ENCODE measurements around the gene CNBD2. TPM values are rescaled to one million over a fixed set of nuclear protein-coding genes. Genes with fewer than 3 reads are reported as not detected.

The CNBD2 gene
- total RNA-seq, 1 experiment from 2014 or later: 3.1 TPM

GRCh38 chr20:36004045-36004444, 35.7 kb downstream of the CNBD2 start:
- no TSS peak for BruUV-seq (replicated peaks)
- no peak for TF ChIP-seq CTCF (conservative IDR thresholded peaks at IDR 0.05; ENCODE audit: low read depth, low read length)
- TF ChIP-seq EZH2 (IDR thresholded peaks at IDR 0.05; ENCODE audit: borderline replicate concordance, low read depth, low read length, poor library complexity, severe bottlenecking): no peak
- ChIA-PET POLR2A (ENCODE audit: low non-redundant PET) (no interaction called here), CTCF (interaction anchor here (1.1 kb wide), 1 partner anchor 9 kb away, joined by 5 read pairs; no protein-coding TSS in a partner anchor)
- no peak overlapping the region for H3K27ac ChIP-seq (ENCODE audit: low read depth, low read length, poor library complexity, severe bottlenecking)
- H3K27me3 ChIP-seq (replicated peaks; ENCODE audit: insufficient read depth, low read depth, low read length, poor library complexity): no peaks in the 10 kb centered on the region
- no peak overlapping the region for H3K4me3 ChIP-seq (ENCODE audit: low read depth, low read length, poor library complexity, severe bottlenecking)
- no peaks in the 10 kb centered on the region for H3K9me3 ChIP-seq (ENCODE audit: low read depth, low read length, poor library complexity, severe bottlenecking)
- H3K4me1 ChIP-seq (ENCODE audit: insufficient read depth, low read length, poor library complexity, severe bottlenecking): no peaks in the 10 kb centered on the region
- no peak for DNase-seq (ENCODE audit: low spot score)
- H3K36me3 ChIP-seq (ENCODE audit: insufficient read depth, low read length, poor library complexity, severe bottlenecking): no peaks in the 10 kb centered on the region
- intact Hi-C loops (cut with micrococcal nuclease; ENCODE audit: unreplicated experiment): no loop called here

- no peaks in the 10 kb centered on the region for H3K4me1 ChIP-seq (ENCODE audit: insufficient read depth, low read length, poor library complexity, severe bottlenecking)
- TF ChIP-seq CTCF (conservative IDR thresholded peaks at IDR 0.05; ENCODE audit: low read depth, low read length): no peak
- no peak for TF ChIP-seq EZH2 (IDR thresholded peaks at IDR 0.05; ENCODE audit: borderline replicate concordance, low read depth, low read length, poor library complexity, severe bottlenecking)
- BruUV-seq (replicated peaks): no TSS peak
- H3K27ac ChIP-seq (ENCODE audit: low read depth, low read length, poor library complexity, severe bottlenecking): no peak overlapping the region
- ChIA-PET POLR2A (ENCODE audit: low non-redundant PET) (no interaction called here), CTCF (no interaction called here)
- no peaks in the 10 kb centered on the region for H3K27me3 ChIP-seq (replicated peaks; ENCODE audit: insufficient read depth, low read depth, low read length, poor library complexity)
- H3K4me3 ChIP-seq (ENCODE audit: low read depth, low read length, poor library complexity, severe bottlenecking): no peak overlapping the region
- H3K36me3 ChIP-seq (ENCODE audit: insufficient read depth, low read length, poor library complexity, severe bottlenecking): no peaks in the 10 kb centered on the region
- no peaks in the 10 kb centered on the region for H3K9me3 ChIP-seq (ENCODE audit: low read depth, low read length, poor library complexity, severe bottlenecking)
- DNase-seq (ENCODE audit: low spot score): no peak
- intact Hi-C loops (cut with micrococcal nuclease; ENCODE audit: unreplicated experiment): no loop called here
Measured at GRCh38 chr20:36008461-36009035, 40.2 kb downstream of the CNBD2 start.

GRCh38 chr20:36010076-36010475, 41.7 kb downstream of the CNBD2 start:
- Histone ChIP-seq H3K27ac (ENCODE audit: low read depth, low read length, poor library complexity, severe bottlenecking) (no peak overlapping the region), H3K4me1 (ENCODE audit: insufficient read depth, low read length, poor library complexity, severe bottlenecking) (no peaks in the 10 kb centered on the region), H3K36me3 (ENCODE audit: insufficient read depth, low read length, poor library complexity, severe bottlenecking) (no peaks in the 10 kb centered on the region), H3K27me3 (replicated peaks; ENCODE audit: insufficient read depth, low read depth, low read length, poor library complexity) (no peaks in the 10 kb centered on the region), H3K4me3 (ENCODE audit: low read depth, low read length, poor library complexity, severe bottlenecking) (no peak overlapping the region), H3K9me3 (ENCODE audit: low read depth, low read length, poor library complexity, severe bottlenecking) (no peaks in the 10 kb centered on the region)
- POLR2A ChIA-PET (ENCODE audit: low non-redundant PET): no interaction called here
- no peak for TF ChIP-seq CTCF (conservative IDR thresholded peaks at IDR 0.05; ENCODE audit: low read depth, low read length)
- no peak for TF ChIP-seq EZH2 (IDR thresholded peaks at IDR 0.05; ENCODE audit: borderline replicate concordance, low read depth, low read length, poor library complexity, severe bottlenecking)
- DNase-seq (ENCODE audit: low spot score): no peak
- BruUV-seq (replicated peaks): no TSS peak
- intact Hi-C loops (cut with micrococcal nuclease; ENCODE audit: unreplicated experiment): no loop called here
- CTCF ChIA-PET: no interaction called here

Data from A673 (cell line).